B cell (primary cell): ENCODE results near the gene C2orf42. TPM values are rescaled to one million over a fixed set of nuclear protein-coding genes. Genes with fewer than 3 reads are reported as not detected.
A peak's percentile ranks its signal among the peaks of the same experiment; 100 is the strongest.

Source experiments
- ATAC-seq: fragments of 200-7000 bp; cut with Tn5 transposase; one replicate; pipeline ENCODE4 v1.10.0; 2021; ENCODE audit warnings: low read depth, mild to moderate bottlenecking, moderate number of reproducible peaks, moderate library complexity
- CTCF ChIA-PET: fragments of 350-600 bp; sonication (Branson Sonifier 250); formaldehyde crosslinking; loops from one replicate; lab custom pipeline; 2021; ENCODE audit warnings: antibody characterized with exemption, inconsistent platforms; lab: Charles Lee
- POLR2A ChIA-PET: fragments of 350-600 bp; sonication (Branson Sonifier 250); formaldehyde crosslinking; loops from one replicate; lab custom pipeline; 2021; ENCODE audit warnings: antibody characterized with exemption; lab: Charles Lee
- DNase-seq: peaks from one replicate; pipeline ENCODE4 v3.0.0; 2013
- H2AFZ ChIP-seq: 2 replicates; pipeline ENCODE4 v1.6.1; 2012; ENCODE audit warnings: mild to moderate bottlenecking, low read depth, low read length; ENCODE audit not compliant: insufficient read depth, poor library complexity, severe bottlenecking
- H3K27ac ChIP-seq, 2 donors: 1 replicate in 1 of 2; 2 replicates in 1 of 2; pipeline ENCODE4 v1.5.1; 2012 to 2013; ENCODE audit warnings: low read length in 2 of 2, mild to moderate bottlenecking in 2 of 2, moderate library complexity in 1 of 2
- H3K27me3 ChIP-seq, 4 experiments: fragments of 200-600 bp in 1 of 4; sonication (generic) in 1 of 4; replicated peaks in 1 of 4; 1 replicate in 2 of 4; 2 replicates in 2 of 4; pipeline versions ENCODE4 v1.6.1 to v1.7.0; 2013 to 2016; ENCODE audit warnings: low read length in 3 of 4, mild to moderate bottlenecking in 2 of 4, mixed read lengths in 1 of 4, moderate library complexity in 1 of 4; ENCODE audit not compliant: insufficient read depth in 4 of 4, control insufficient read depth in 3 of 4; ENCODE audit errors: control extremely low read depth in 1 of 4
- H3K36me3 ChIP-seq, 2 experiments: replicated peaks in 1 of 2; 1 replicate in 1 of 2; 2 replicates in 1 of 2; pipeline versions ENCODE4 v1.6.1 to v1.7.1; 2013; ENCODE audit warnings: low read length in 1 of 2; ENCODE audit not compliant: insufficient read depth in 2 of 2, control insufficient read depth in 1 of 2; ENCODE audit errors: control extremely low read depth in 1 of 2, extremely low read depth in 1 of 2
- H3K4me1 ChIP-seq, 2 donors: fragments of 200-600 bp in 1 of 2; sonication (generic) in 1 of 2; 1 replicate in 1 of 2; 2 replicates in 1 of 2; pipeline versions ENCODE4 v1.5.1 to v1.6.1; 2013 to 2017; ENCODE audit warnings: low read length in 2 of 2; ENCODE audit not compliant: control insufficient read depth in 2 of 2, insufficient read depth in 2 of 2
- H3K4me2 ChIP-seq: replicated peaks from 2 replicates; pipeline ENCODE3; 2012; ENCODE audit warnings: mild to moderate bottlenecking, low read depth, low read length; ENCODE audit not compliant: poor library complexity, severe bottlenecking
- H3K4me3 ChIP-seq, 5 experiments: fragments of 200-600 bp in 1 of 5; sonication (generic) in 1 of 5; 1 replicate in 3 of 5; 2 replicates in 2 of 5; pipeline versions ENCODE4 v1.5.1 to v1.7.0; 2011 to 2016; ENCODE audit warnings: low read length in 4 of 5, mild to moderate bottlenecking in 4 of 5, low read depth in 2 of 5, control low read depth in 1 of 5, moderate library complexity in 1 of 5; ENCODE audit not compliant: insufficient read depth in 1 of 5; ENCODE audit errors: control extremely low read depth in 1 of 5, extremely low read depth in 1 of 5
- H3K79me2 ChIP-seq: fragments of 200-600 bp; sonication (generic); one replicate; pipeline ENCODE4 v1.6.0; 2016; ENCODE audit warnings: low read length; ENCODE audit not compliant: control insufficient read depth, insufficient read depth
- H3K9ac ChIP-seq: fragments of 200-600 bp; sonication (generic); 2 replicates; pipeline ENCODE4 v1.6.1; 2017; ENCODE audit warnings: mild to moderate bottlenecking, low read length, moderate library complexity
- H3K9me3 ChIP-seq, 3 donors: one replicate each; pipeline versions ENCODE4 v1.6.1 to v1.7.1; 2013; ENCODE audit warnings: low read length in 2 of 3; ENCODE audit not compliant: control insufficient read depth in 2 of 3, insufficient read depth in 1 of 3; ENCODE audit errors: control extremely low read depth in 1 of 3
- H4K20me1 ChIP-seq: 2 replicates; pipeline ENCODE4 v1.6.0; 2012; ENCODE audit warnings: mild to moderate bottlenecking, low read length; ENCODE audit not compliant: insufficient read depth, control insufficient read depth, poor library complexity, severe bottlenecking
- H3K27ac Mint-ChIP-seq: one replicate; pipeline ENCODE4 v1.8.0; 2021; ENCODE audit warnings: mixed read lengths
- H3K27me3 Mint-ChIP-seq: one replicate; pipeline ENCODE4 v1.8.0; 2021; ENCODE audit warnings: mixed read lengths
- H3K4me1 Mint-ChIP-seq: one replicate; pipeline ENCODE4 v1.8.0; 2021; ENCODE audit warnings: mixed read lengths
- H3K4me3 Mint-ChIP-seq: one replicate; pipeline ENCODE4 v1.8.0; 2021; ENCODE audit warnings: mixed read lengths
- H3K9me3 Mint-ChIP-seq: one replicate; pipeline ENCODE4 v1.8.0; 2022; ENCODE audit warnings: mixed read lengths; ENCODE audit not compliant: insufficient read depth
- CTCF ChIP-seq: fragments of 200-600 bp; IDR thresholded peaks from one replicate; pipeline ENCODE4 v1.8.0; 2022; ENCODE audit warnings: antibody characterized with exemption, mild to moderate bottlenecking
- EZH2 ChIP-seq: IDR thresholded peaks from 2 replicates; pipeline ENCODE4 v1.6.1; 2012; ENCODE audit warnings: borderline replicate concordance, low read depth, mild to moderate bottlenecking, moderate library complexity, low read length; ENCODE audit not compliant: insufficient read depth, poor library complexity, severe bottlenecking
- WGBS: methylation state at CpG from one replicate; pipeline ENCODE4 v1.1.5; 2013; ENCODE audit warnings: missing lambda C conversion rate; ENCODE audit not compliant: insufficient coverage; 5-methylcytosine and 5-hydroxymethylcytosine counted together
- intact Hi-C: fragments of 100-400 bp; cut with micrococcal nuclease; formaldehyde crosslinking; loops from one replicate; pipeline ENCODE4 v1.10.0; 2022
- polyA plus RNA-seq: library from polyadenylated mRNA; depleted of rRNA; stranded (reverse); fragments of >200 nt; gene quantifications from 2 replicates; pipeline ENCODE4 v1.2.3, GENCODE V29; 2012
- total RNA-seq, 2 donors: library from RNA; stranded (reverse); fragments of 120-200 nt in 1 of 2; gene quantifications; 1 replicate in 1 of 2; 2 replicates in 1 of 2; pipeline versions ENCODE4 v1.2.3 to v1.2.4, GENCODE V29; 2013 to 2022

The C2orf42 gene
- total and polyA plus RNA-seq, 2 donors (not counting 1 experiment from before 2014, with no cell fraction given) = 13.0 to 42.9 TPM

GRCh38 chr2:70141902-70142589 is 48.8 kb downstream of the C2orf42 start:
- 1% methylated on average over 66 of the region's 73 CpGs for WGBS
- intact Hi-C loops = loop anchor here (1.0 to 2.0 kb wide), 9 partner anchors 10 to 228 kb away; partner anchors contain the start of gene TIA1
- TF ChIP-seq CTCF (no peak), EZH2 (no peak)
- Histone ChIP-seq H3K9ac (peak overlapping the region; percentile 87), H2AFZ (peak overlapping the region; percentile 58), H3K4me1 (peaks cover 24 to 34% of the 10 kb centered on the region in 2 donors), H3K27ac (peak overlapping the region; percentile 97 to 98), H3K36me3 (no peaks in the 10 kb centered on the region), H3K9me3 (no peaks in the 10 kb centered on the region), H3K4me3 (peak overlapping the region; percentile 35 to 72 (median 64)), H3K79me2 (peaks cover 11% of the 10 kb centered on the region), H3K4me2 (peak overlapping the region; percentile 82), H4K20me1 (no peaks in the 10 kb centered on the region), H3K27me3 (no peaks in the 10 kb centered on the region)
- Mint-ChIP-seq H3K9me3 (no peaks in the 10 kb centered on the region), H3K4me3 (peak overlapping the region; percentile 91), H3K27me3 (no peaks in the 10 kb centered on the region), H3K27ac (peak overlapping the region; percentile 98), H3K4me1 (peaks cover 54% of the 10 kb centered on the region)
- peak; percentile 80 for DNase-seq
- peak; percentile 25 for ATAC-seq
- CTCF ChIA-PET = interaction anchor here (0.7 to 8.7 kb wide), 18 partner anchors 8 to 417 kb away, joined by 3 to 105 read pairs (median 8); partner anchors contain the start of genes C2orf42, FAM136A, MXD1 and PCBP1
- POLR2A ChIA-PET = interaction anchor here (0.6 to 5.5 kb wide), 19 partner anchors 9 to 230 kb away, joined by 3 to 115 read pairs (median 6); partner anchors contain the start of genes C2orf42, MXD1, PCBP1 and SNRPG
